Gastroesophageal sphincter (tissue), 3 donors: ENCODE results near the gene IDH3G.

Experiments
- EP300 ChIP-seq: sonication (generic); formaldehyde crosslinking; IDR thresholded peaks from one replicate; pipeline ENCODE4 v1.6.1; 2017; ENCODE audit warnings: antibody characterized with exemption, mild to moderate bottlenecking
- TF ChIP-seq, protein P1 (sequence below), 4 experiments: fragments of 200-600 bp in 2 of 4; fragments of 450-650 bp in 2 of 4; sonication (generic) in 1 of 4; IDR thresholded peaks; one replicate each; pipeline ENCODE4 v1.5.1; 2017 to 2019; ENCODE audit warnings: antibody characterized with exemption in 4 of 4, mild to moderate bottlenecking in 2 of 4, moderate library complexity in 2 of 4

GRCh38 chrX:153825042-153825441 lies 30.9 kb upstream of the IDH3G start:
- TF ChIP-seq, protein P1, sequence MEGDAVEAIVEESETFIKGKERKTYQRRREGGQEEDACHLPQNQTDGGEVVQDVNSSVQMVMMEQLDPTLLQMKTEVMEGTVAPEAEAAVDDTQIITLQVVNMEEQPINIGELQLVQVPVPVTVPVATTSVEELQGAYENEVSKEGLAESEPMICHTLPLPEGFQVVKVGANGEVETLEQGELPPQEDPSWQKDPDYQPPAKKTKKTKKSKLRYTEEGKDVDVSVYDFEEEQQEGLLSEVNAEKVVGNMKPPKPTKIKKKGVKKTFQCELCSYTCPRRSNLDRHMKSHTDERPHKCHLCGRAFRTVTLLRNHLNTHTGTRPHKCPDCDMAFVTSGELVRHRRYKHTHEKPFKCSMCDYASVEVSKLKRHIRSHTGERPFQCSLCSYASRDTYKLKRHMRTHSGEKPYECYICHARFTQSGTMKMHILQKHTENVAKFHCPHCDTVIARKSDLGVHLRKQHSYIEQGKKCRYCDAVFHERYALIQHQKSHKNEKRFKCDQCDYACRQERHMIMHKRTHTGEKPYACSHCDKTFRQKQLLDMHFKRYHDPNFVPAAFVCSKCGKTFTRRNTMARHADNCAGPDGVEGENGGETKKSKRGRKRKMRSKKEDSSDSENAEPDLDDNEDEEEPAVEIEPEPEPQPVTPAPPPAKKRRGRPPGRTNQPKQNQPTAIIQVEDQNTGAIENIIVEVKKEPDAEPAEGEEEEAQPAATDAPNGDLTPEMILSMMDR (IDR thresholded peaks at IDR 0.05): no peak
- TF ChIP-seq EP300: no peak
